Fibroblast of the conjunctiva (primary cell): Measurements from ENCODE around the gene TIGD4.

Source experiments
- DNase-seq: peaks from one replicate; pipeline ENCODE4 v3.0.0-alpha.2; 2010; ENCODE audit warnings: low read depth

TIGD4 gene

GRCh38 chr4:152719801-152720556 is 59.6 kb downstream of the TIGD4 start:
- DNase-seq = no peak
